GM12878 (cell line): Measurements from ENCODE around the gene C1orf74. TPM values are rescaled to one million over a fixed set of nuclear protein-coding genes. Genes with fewer than 3 reads are reported as not detected.

ENCODE experiments used
- ATF2 ChIP-seq: IDR thresholded peaks from 2 replicates; pipeline ENCODE4 v1.6.1; 2012; ENCODE audit warnings: low read length, inconsistent platforms
- CBFB ChIP-seq: IDR thresholded peaks from 2 replicates; pipeline ENCODE4 v1.6.1; 2016; ENCODE audit warnings: antibody characterized with exemption, low read depth
- CREB1 ChIP-seq: IDR thresholded peaks from 2 replicates; pipeline ENCODE4 v1.6.1; 2012; ENCODE audit warnings: low read depth, mild to moderate bottlenecking, inconsistent platforms
- CREM ChIP-seq: IDR thresholded peaks from 2 replicates; pipeline ENCODE4 v1.6.1; 2014; ENCODE audit warnings: antibody characterized with exemption, low read depth
- EGR1 ChIP-seq, 2 experiments: IDR thresholded peaks; 1 replicate in 1 of 2; 2 replicates in 1 of 2; pipeline ENCODE4 v1.6.1; 2011 to 2012; ENCODE audit warnings: low read depth in 2 of 2, low read length in 2 of 2, borderline replicate concordance in 1 of 2, mild to moderate bottlenecking in 1 of 2, moderate library complexity in 1 of 2
- ESRRA ChIP-seq: IDR thresholded peaks from 2 replicates; pipeline ENCODE4 v1.6.1; 2012; ENCODE audit warnings: mild to moderate bottlenecking, low read length, improper control_type of control experiment
- EZH2 ChIP-seq: IDR thresholded peaks from 2 replicates; pipeline ENCODE4 v1.6.1; 2012; ENCODE audit warnings: low read depth, mild to moderate bottlenecking, control low read depth, inconsistent platforms, low read length, borderline replicate concordance; ENCODE audit not compliant: control insufficient read depth
- HDAC6 ChIP-seq: fragments of 200-600 bp; sonication (generic); IDR thresholded peaks from one replicate; pipeline ENCODE4 v1.8.0; 2017; ENCODE audit warnings: antibody characterized with exemption; ENCODE audit not compliant: unreplicated experiment
- IKZF1 ChIP-seq: fragments of 450-650 bp; conservative IDR thresholded peaks from 2 replicates; pipeline ENCODE4 v1.6.1; 2017; ENCODE audit warnings: antibody characterized with exemption, mild to moderate bottlenecking
- IRF4 ChIP-seq: IDR thresholded peaks from 2 replicates; pipeline ENCODE4 v1.6.1; 2011; ENCODE audit warnings: low read depth, low read length
- NR2F1 ChIP-seq: fragments of 450-650 bp; conservative IDR thresholded peaks from 2 replicates; pipeline ENCODE4 v1.6.1; 2017; ENCODE audit warnings: mild to moderate bottlenecking
- RB1 ChIP-seq: fragments of 450-650 bp; formaldehyde crosslinking; IDR thresholded peaks from 2 replicates; pipeline ENCODE4 v1.6.1; 2017; ENCODE audit warnings: mild to moderate bottlenecking, borderline replicate concordance
- ZBTB33 ChIP-seq: fragments of 450-650 bp; IDR thresholded peaks from 2 replicates; pipeline ENCODE4 v1.6.1; 2017; ENCODE audit warnings: mild to moderate bottlenecking
- ZNF217 ChIP-seq: fragments of 450-650 bp; IDR thresholded peaks from 2 replicates; pipeline ENCODE4 v1.6.1; 2017; ENCODE audit warnings: antibody characterized with exemption, mild to moderate bottlenecking
- ZNF274 ChIP-seq: IDR thresholded peaks from one replicate; pipeline ENCODE4 v1.8.0; 2011; ENCODE audit not compliant: insufficient read length, insufficient read depth
- ZNF622 ChIP-seq: fragments of 450-650 bp; IDR thresholded peaks from 2 replicates; pipeline ENCODE4 v1.6.1; 2017; ENCODE audit warnings: mild to moderate bottlenecking, inconsistent platforms
- polyA plus RNA-seq, 11 experiments: library from polyadenylated mRNA; depleted of rRNA in 4 of 11; unstranded in 6 of 11; stranded (reverse) in 5 of 11; fragments of >200 nt; fragmentation: Nextera tagmentation in 4 of 11; fragmentation: Illumina TruSeq in 1 of 11; extraction: Ambion mirVana in 4 of 11; extraction: Trizol in 1 of 11; gene quantifications; 1 replicate in 1 of 11; 2 replicates in 10 of 11; pipeline versions ENCODE4 v1.2.1 to v1.2.3, GENCODE V29; 2011 to 2016; ENCODE audit warnings: inconsistent platforms in 2 of 11, missing spikeins in 2 of 11, low read depth in 1 of 11
- total RNA-seq, 4 experiments: library from RNA; depleted of rRNA in 3 of 4; stranded (reverse); fragments of >200 nt in 3 of 4; fragmentation: Illumina TruSeq in 1 of 4; extraction: Trizol in 1 of 4; gene quantifications; 2 replicates each; pipeline versions ENCODE4 v1.2.1 to v1.2.3, GENCODE V29; 2013 to 2021
- TF ChIP-seq, protein P1 (sequence below): fragments of 450-650 bp; formaldehyde crosslinking; IDR thresholded peaks from 2 replicates; pipeline ENCODE4 v1.5.0; 2022; ENCODE audit warnings: mild to moderate bottlenecking, missing genetic modification characterization
- TF ChIP-seq, protein P2 (sequence below): fragments of 450-650 bp; IDR thresholded peaks from 2 replicates; pipeline ENCODE4 v1.6.1; 2017; ENCODE audit warnings: antibody characterized with exemption, mild to moderate bottlenecking, moderate library complexity
- TF ChIP-seq, protein P3 (sequence below): IDR thresholded peaks from 2 replicates; pipeline ENCODE4 v1.6.1; 2012; ENCODE audit warnings: low read depth, low read length, improper control_type of control experiment

The C1orf74 gene
- total and polyA plus RNA-seq, 10 of the 15 experiments (the other 5 are each of a cell fraction or from before 2014, with no cell fraction given) = 3.1 to 5.5 (median 3.6) TPM

- TF ChIP-seq ATF2 (no peak), ZNF274 (no peak), CREB1 (peak; percentile 84), HDAC6 (no peak), ESRRA (no peak), EZH2 (no peak), CREM (peak; percentile 75; the same call in 1 of the 2 replicates), CBFB (peak; percentile 65; the same call in 1 of the 2 replicates), NR2F1 (no peak; the same call in 1 of the 2 replicates), EGR1 (IDR thresholded peaks at IDR 0.05; ENCODE audit: borderline replicate concordance in 1 of 2, low read depth in 2 of 2, low read length in 2 of 2) (0 out of 3 replicates have a peak, but pooled peaks of 1 of the 2 experiments have one; percentile 31), IRF4 (no peak), IKZF1 (peak; percentile 70), ZNF217 (no peak), RB1 (no peak), ZNF622 (no peak), ZBTB33 (no peak)
- TF ChIP-seq, protein P1, sequence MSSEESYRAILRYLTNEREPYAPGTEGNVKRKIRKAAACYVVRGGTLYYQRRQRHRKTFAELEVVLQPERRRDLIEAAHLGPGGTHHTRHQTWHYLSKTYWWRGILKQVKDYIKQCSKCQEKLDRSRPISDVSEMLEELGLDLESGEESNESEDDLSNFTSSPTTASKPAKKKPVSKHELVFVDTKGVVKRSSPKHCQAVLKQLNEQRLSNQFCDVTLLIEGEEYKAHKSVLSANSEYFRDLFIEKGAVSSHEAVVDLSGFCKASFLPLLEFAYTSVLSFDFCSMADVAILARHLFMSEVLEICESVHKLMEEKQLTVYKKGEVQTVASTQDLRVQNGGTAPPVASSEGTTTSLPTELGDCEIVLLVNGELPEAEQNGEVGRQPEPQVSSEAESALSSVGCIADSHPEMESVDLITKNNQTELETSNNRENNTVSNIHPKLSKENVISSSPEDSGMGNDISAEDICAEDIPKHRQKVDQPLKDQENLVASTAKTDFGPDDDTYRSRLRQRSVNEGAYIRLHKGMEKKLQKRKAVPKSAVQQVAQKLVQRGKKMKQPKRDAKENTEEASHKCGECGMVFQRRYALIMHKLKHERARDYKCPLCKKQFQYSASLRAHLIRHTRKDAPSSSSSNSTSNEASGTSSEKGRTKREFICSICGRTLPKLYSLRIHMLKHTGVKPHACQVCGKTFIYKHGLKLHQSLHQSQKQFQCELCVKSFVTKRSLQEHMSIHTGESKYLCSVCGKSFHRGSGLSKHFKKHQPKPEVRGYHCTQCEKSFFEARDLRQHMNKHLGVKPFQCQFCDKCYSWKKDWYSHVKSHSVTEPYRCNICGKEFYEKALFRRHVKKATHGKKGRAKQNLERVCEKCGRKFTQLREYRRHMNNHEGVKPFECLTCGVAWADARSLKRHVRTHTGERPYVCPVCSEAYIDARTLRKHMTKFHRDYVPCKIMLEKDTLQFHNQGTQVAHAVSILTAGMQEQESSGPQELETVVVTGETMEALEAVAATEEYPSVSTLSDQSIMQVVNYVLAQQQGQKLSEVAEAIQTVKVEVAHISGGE (CRISPR knock-in tag) = no peak
- TF ChIP-seq, protein P2, sequence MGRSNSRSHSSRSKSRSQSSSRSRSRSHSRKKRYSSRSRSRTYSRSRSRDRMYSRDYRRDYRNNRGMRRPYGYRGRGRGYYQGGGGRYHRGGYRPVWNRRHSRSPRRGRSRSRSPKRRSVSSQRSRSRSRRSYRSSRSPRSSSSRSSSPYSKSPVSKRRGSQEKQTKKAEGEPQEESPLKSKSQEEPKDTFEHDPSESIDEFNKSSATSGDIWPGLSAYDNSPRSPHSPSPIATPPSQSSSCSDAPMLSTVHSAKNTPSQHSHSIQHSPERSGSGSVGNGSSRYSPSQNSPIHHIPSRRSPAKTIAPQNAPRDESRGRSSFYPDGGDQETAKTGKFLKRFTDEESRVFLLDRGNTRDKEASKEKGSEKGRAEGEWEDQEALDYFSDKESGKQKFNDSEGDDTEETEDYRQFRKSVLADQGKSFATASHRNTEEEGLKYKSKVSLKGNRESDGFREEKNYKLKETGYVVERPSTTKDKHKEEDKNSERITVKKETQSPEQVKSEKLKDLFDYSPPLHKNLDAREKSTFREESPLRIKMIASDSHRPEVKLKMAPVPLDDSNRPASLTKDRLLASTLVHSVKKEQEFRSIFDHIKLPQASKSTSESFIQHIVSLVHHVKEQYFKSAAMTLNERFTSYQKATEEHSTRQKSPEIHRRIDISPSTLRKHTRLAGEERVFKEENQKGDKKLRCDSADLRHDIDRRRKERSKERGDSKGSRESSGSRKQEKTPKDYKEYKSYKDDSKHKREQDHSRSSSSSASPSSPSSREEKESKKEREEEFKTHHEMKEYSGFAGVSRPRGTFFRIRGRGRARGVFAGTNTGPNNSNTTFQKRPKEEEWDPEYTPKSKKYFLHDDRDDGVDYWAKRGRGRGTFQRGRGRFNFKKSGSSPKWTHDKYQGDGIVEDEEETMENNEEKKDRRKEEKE = no peak
- TF ChIP-seq, protein P3, sequence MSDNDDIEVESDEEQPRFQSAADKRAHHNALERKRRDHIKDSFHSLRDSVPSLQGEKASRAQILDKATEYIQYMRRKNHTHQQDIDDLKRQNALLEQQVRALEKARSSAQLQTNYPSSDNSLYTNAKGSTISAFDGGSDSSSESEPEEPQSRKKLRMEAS = peak; percentile 100
These were observed 43.3 kb upstream of the C1orf74 start, which contains the start of gene UTP25 (continued) for GRCh38 chr1:209827384-209828262.
